Measurements from ENCODE around the gene POLR2A.
"Not testable (repeated sequence)": the region's sequence is repeated elsewhere in the genome, so short reads cannot be mapped to it uniquely, and the experiment has no call there.

Gene POLR2A

GRCh38 chr17:7460850-7461660, 23.1 kb upstream of the POLR2A start:
- no peak for DNase-seq

GRCh38 chr17:7462474-7463371, 21.4 kb upstream of the POLR2A start:
- DNase-seq: no peak

GRCh38 chr17:7463372-7463846, 20.8 kb upstream of the POLR2A start:
- no peak for DNase-seq

DNA sequence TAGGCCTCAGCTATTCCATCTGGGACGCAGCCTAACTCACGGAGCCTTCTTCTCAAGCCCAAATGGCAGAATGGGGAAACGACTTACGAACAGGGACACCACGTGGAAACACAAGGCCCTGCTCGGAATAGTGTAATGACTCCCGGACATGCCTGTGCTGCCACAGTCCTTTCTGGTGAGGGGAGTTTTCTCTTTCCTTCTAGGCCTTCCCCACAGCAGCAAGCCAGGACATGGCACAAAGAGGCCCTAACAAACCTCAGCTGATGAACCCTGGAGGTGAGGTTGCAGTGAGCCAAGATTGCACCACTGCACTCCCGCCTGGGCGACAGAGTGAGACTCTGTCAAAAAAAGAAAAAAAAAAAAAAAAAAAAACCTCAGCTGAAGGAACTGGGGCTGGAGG, 20.1 kb upstream of the POLR2A start:
- DNase-seq: no peak

- DNase-seq: no peak
These were observed 18.4 kb upstream of the POLR2A start for GRCh38 chr17:7465597-7466275.

DNA sequence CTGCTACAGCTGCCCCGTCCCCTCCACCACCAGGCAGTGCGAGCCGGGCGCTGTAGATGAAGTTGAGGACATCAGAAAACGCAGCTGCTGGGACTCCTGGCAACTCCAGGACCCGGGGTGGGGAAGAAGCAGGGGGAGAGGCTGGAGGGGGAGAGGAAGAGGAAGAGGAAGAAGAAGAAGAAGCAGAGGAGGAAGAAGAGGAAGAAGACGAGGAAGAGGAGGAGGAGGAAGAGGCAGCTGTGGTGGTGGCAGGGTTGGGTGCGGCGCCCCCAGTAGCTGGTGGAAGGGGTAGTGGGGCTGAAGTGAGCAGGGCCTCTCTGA, 17.9 kb upstream of the POLR2A start:
- no peak for DNase-seq

GRCh38 chr17:7466639-7467341, 17.4 kb upstream of the POLR2A start:
- no peak for DNase-seq

GRCh38 chr17:7467498-7467897, 16.7 kb upstream of the POLR2A start:
- DNase-seq: no peak

- no peak for DNase-seq
These were observed 15.9 kb upstream of the POLR2A start for GRCh38 chr17:7468290-7468689.

GRCh38 chr17:7468804-7469389, 15.3 kb upstream of the POLR2A start:
- DNase-seq: no peak

DNA sequence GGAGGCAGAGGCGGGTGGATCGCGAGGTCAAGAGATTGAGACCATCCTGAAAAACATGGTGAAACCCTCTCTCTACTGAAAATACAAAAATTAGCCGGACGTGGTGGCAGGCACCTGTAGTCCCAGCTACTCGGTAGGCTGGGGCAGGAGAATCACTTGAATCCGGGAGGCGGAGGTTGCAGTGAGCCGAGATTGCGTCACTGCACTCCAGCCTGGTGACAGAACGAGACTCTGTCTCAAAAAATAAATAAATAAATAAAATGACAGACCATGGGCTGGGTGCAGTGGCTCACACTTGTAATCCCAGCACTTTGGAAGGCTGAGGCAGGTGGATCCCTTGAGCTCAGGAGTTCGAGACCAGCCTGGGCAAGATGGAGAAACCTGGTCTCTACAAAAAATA, 14.3 kb upstream of the POLR2A start:
- not testable (repeated sequence) for DNase-seq

DNA sequence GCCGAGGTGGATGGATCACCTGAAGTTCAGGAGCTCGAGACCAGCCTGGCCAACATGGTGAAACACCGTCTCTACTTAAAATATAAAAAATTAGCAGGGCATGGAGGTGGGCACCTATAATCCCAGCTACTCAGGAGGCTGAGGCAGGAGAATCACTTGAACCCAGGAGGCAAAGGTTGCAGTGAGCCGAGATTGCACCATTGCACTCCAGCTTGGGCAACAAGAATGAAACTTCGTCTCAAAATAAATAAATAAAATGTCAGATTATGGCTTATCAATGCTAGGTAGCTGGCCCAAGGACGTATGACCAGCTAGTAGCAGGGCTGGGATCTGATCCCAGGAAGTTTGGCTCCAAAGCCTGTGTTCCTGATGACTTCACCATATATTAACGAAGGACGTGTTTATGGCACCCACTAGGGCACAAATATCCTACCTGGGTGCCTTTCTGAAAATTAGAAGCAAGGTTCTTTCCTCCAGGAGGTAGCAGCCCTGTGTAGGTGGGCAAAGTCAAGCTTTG, 13.7 kb upstream of the POLR2A start:
- DNase-seq: not testable (repeated sequence)

DNA sequence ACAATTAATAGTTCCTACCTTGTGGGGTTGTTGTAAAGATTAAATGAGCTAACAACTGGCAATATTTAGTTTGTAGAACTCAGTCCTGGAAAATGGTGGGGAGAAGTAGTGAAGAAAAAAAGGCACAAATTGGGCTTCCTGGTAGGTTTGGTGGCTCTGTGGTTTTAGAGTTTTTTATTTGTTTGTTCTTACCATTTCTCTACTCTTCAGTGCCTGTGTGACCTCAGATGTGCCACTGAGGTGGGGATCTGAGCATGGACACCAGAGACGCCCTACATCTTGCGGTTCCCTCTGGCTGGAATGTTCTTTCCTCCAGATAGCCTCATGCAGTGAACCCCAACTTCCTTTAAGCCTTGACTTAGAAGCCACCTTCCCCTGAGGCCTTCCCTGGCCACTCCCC, 12.4 kb upstream of the POLR2A start:
- DNase-seq: no peak

- DNase-seq: not testable (repeated sequence)
These were observed 9.4 kb upstream of the POLR2A start for GRCh38 chr17:7474767-7475166.

DNA sequence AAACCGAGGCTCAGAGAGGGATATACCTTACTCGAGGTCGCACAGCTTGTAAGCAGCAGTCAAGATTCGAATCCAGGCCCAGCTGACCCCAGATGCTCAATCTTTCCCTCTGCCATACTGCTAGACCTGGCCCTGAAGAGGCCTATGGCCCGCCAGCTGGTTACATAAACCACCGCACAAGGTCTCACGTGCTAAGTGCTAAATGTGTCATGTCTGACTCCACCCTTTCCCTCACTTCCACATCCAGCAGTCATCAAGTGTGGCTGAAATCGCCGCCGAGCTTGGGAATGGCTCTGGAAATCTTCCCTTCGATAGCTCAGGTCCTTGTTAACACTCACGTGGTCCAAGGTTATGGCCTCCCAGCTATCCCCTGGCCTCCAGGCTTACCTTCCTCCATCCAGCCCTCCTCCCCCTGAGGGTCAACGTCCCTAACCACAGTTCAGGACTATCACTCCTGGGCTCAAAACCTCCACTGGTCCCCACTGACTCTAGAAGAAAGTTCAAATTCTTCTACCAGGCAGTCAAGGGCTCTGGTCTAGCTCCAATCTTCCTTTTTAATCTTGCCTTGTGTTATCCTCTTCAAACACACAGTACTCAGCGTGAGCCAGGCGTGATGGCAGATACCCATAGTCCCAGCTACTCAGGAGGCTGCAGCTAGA, 8.3 kb upstream of the POLR2A start:
- DNase-seq: no peak

- no peak for DNase-seq
These were observed 7.7 kb upstream of the POLR2A start for GRCh38 chr17:7476494-7476893.

GRCh38 chr17:7476951-7477350, 7.2 kb upstream of the POLR2A start:
- DNase-seq: no peak

GRCh38 chr17:7477392-7478275, 6.5 kb upstream of the POLR2A start:
- no peak for DNase-seq

DNA sequence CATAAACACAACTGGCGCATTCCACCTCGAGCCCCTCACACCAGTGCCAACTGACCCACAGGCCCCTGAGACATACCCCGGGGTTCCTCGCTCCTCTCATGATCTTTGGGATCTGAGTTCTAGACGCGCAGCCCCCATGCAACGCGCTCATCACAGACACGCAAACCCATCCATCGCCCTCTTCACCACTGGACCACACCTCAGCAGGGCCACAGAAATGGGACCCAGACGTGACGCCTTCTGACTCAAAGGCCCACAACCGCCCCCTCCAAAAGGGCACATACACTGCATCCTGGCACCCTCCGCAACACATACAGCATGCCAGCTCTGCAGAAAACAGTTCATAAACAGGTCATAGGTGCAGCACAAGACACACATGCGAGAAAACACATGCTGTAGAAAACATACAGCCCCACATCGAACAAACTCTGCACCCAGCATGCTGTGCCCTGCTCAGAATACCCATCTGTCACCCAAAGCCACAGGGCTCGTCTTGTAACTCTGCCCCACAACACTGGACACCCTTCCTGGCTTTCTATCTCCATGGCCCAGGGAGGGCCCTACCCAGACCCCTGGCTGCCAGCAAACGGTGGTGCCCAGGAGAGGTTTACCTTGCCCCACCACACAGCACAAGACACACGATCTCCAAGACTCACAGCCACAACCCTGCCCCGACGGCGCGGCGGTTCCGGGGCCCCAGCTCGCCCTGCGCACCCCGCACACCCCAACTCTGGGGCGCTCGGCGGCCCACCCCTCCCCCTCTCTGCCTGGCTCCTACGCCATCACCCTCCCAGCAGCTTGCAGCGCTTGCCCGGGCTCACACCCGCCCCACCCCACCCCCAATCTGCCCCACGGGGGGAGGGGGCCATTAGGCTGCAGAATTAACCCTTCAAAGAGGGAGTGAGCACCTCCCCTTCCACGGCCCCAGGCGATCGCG, 5.6 kb upstream of the POLR2A start:
- DNase-seq: no peak
